Cardiac fibroblast (primary cell): ENCODE data around the gene CLDN25.
"Not testable (repeated sequence)": the region's sequence is repeated elsewhere in the genome, so short reads cannot be mapped to it uniquely, and the experiment has no call there.

Experiments used
- DNase-seq, 2 donors: peaks; one replicate each; pipeline versions ENCODE4 v3.0.0 to v3.0.0-alpha.2; 2010; ENCODE audit warnings: low read depth in 2 of 2
- H3K4me3 ChIP-seq, 2 donors: replicated peaks in 1 of 2; 1 replicate in 1 of 2; 2 replicates in 1 of 2; pipeline ENCODE4 v1.5.1; 2011; ENCODE audit warnings: low read depth in 2 of 2, low read length in 2 of 2, mild to moderate bottlenecking in 2 of 2, moderate library complexity in 1 of 2
- CTCF ChIP-seq: IDR thresholded peaks from one replicate; pipeline ENCODE4 v1.5.1; 2011; ENCODE audit warnings: low read depth, mild to moderate bottlenecking, low read length, inconsistent platforms

The CLDN25 gene

DNA sequence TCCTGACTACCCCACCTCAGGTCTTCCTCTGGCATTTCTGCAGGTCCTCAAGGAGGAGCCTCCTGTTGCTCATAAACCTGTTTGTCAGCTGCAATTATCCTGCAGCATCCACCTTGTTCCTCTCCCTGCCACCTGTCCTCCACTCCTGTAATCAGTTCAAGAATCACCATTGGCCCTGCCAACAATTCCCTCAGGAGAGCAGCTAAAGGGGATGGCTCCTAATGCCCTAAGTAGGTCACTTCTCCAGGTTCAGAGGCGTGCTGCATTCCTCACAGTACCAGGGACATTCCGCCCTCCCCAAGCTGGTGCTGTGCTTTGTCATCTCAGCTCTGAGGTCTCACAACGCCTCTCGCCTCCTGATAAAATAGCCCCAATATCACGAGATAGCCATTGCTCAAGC, 2.1 kb downstream of the CLDN25 start:
- no peak for DNase-seq
- no peak overlapping the region for H3K4me3 ChIP-seq
- no peak for TF ChIP-seq CTCF

DNA sequence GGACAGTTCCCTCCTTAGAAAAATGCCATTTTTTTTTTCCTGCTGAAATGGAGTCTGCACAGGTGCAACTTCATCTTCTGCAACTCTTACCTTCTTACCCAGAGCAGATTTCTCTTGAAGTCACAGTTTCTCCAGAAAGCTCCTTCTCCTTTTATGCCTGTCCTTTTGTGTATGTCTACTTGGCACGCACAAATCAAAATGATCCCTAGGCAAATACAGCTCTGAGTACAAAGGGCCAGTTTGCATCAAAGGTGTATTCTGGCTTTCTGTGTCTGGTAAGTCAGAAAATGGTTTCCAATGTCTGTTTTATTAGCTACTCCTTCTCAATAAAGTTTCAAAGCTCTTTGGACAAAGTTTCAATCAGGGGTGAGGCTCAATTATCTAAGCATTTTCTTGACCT, 2.5 kb downstream of the CLDN25 start:
- H3K4me3 ChIP-seq: no peak overlapping the region
- no peak for DNase-seq
- no peak for TF ChIP-seq CTCF

DNA sequence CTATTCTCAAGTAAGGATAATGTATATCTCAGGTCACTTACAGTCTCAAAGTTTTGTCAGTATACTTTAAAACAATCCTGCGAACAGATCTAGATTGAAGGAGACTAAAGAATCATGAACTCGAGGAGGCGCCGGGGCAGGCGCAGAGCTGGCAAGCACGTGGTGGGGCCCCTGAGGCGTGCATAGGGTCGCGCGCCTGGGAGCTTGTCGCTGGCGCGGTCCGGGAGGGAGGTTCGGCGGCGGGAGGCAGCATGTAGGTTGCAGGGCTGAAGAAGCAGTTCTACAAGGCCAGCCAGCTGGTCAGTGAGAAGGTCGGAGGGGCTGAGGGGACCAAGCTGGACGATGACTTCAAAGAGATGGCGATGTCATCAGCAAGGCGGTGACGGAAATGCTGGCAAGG, 9.4 kb downstream of the CLDN25 start:
- not testable (repeated sequence) for DNase-seq

GRCh38 chr11:113789675-113790320, 10.2 kb downstream of the CLDN25 start:
- no peak for TF ChIP-seq CTCF
- H3K4me3 ChIP-seq: no peak overlapping the region
- no peak for DNase-seq

More for the DNA sequence above, 9.4 kb downstream of the CLDN25 start:
- not testable (repeated sequence) for H3K4me3 ChIP-seq

DNA sequence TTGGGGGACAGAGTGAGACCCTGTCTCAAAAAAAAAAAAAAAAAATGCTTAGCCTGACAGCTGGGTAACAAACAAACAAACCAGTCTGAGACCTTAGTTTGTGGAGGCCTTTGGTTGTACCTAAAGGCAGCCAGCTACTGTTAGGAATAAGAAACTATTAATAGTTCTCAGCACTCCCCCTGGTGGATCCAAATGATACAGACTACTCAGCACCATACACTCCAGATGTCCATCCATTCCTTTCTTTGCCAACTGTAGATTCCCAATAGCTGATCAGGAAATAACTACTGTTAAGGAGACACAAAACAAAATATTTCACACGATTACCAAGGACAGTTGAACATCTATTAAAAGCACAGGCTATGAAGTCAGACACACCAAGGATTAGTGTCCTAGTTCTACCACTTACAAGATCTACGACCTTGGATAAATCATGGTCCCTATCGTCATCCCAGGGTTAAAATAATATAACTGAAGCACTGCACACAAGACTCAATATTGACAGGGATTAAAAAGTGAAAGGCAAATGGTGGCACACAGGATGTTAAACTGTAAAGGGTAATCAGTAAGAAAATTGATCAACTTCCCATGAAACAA, 17.2 kb downstream of the CLDN25 start:
- TF ChIP-seq CTCF: peak; percentile 70

DNA sequence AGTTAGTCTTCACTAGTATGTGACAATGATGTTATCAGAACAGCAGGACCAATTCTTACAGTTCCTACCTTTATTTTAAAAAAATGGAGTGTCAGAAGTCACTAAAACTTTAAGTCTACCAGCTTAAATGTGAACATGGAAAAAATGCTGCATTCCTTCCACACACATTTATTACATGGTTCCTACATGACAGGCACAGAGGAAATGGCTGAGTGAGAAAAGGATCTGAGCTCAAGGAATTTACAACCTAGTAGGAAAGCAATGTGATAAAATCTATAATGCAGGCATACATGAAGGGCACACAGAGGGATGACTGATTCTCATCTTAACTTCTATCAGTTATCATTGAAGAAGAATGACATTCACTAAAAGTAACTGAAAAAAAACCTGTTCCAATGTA, 23.0 kb downstream of the CLDN25 start:
- no peak for TF ChIP-seq CTCF
- no peak for DNase-seq
- H3K4me3 ChIP-seq: no peak overlapping the region

More for the DNA sequence above, 17.2 kb downstream of the CLDN25 start:
- peak; percentile 58 to 59 for DNase-seq
- no peak overlapping the region for H3K4me3 ChIP-seq

DNA sequence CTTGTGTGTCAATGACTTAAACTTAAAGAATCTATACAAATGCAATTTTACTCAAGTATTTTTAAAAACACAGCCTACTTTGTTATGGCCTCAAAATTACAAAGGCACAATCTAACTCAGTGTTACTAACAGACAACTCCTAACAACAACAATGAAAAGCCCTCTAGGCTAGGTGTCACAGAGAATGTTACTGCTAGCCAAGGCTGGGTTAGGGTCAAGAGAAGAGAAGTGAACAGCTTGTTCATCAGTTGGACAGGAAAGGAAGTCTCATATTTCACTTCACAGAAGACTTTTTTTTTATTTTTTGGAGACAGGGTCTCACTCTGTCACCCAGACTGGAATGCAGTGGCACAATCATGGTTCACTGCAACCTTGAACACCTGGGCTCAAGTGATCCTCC, 26.0 kb downstream of the CLDN25 start:
- no peak for TF ChIP-seq CTCF
- DNase-seq: no peak
- no peak overlapping the region for H3K4me3 ChIP-seq
